SK-N-SH (cell line): ENCODE data around the gene SYNE1.

Source experiments
- CTCF ChIP-seq: fragments of 200-600 bp; sonication (generic); IDR thresholded peaks from 2 replicates; pipeline ENCODE4 v1.6.1; 2017; ENCODE audit warnings: antibody characterized with exemption, mild to moderate bottlenecking, moderate library complexity
- RFX5 ChIP-seq: IDR thresholded peaks from 2 replicates; pipeline ENCODE4 v1.6.1; 2012; ENCODE audit warnings: mild to moderate bottlenecking, improper control_type of control experiment, low read length

- no peak for TF ChIP-seq CTCF
- TF ChIP-seq RFX5: no peak
Measured at GRCh38 chr6:152496731-152497130, 140.4 kb downstream of the SYNE1 start.
